B cell (primary cell): ENCODE results near the gene SELENOH. TPM values are rescaled to one million over a fixed set of nuclear protein-coding genes. Genes with fewer than 3 reads are reported as not detected.

Source experiments
- ATAC-seq: fragments of 200-7000 bp; cut with Tn5 transposase; one replicate; pipeline ENCODE4 v1.10.0; 2021; ENCODE audit warnings: low read depth, mild to moderate bottlenecking, moderate number of reproducible peaks, moderate library complexity
- CTCF ChIA-PET: fragments of 350-600 bp; sonication (Branson Sonifier 250); formaldehyde crosslinking; loops from one replicate; lab custom pipeline; 2021; ENCODE audit warnings: antibody characterized with exemption, inconsistent platforms; lab: Charles Lee
- POLR2A ChIA-PET: fragments of 350-600 bp; sonication (Branson Sonifier 250); formaldehyde crosslinking; loops from one replicate; lab custom pipeline; 2021; ENCODE audit warnings: antibody characterized with exemption; lab: Charles Lee
- DNase-seq: peaks from one replicate; pipeline ENCODE4 v3.0.0; 2013
- H2AFZ ChIP-seq: 2 replicates; pipeline ENCODE4 v1.6.1; 2012; ENCODE audit warnings: mild to moderate bottlenecking, low read depth, low read length; ENCODE audit not compliant: insufficient read depth, poor library complexity, severe bottlenecking
- H3K27ac ChIP-seq, 2 donors: 1 replicate in 1 of 2; 2 replicates in 1 of 2; pipeline ENCODE4 v1.5.1; 2012 to 2013; ENCODE audit warnings: low read length in 2 of 2, mild to moderate bottlenecking in 2 of 2, moderate library complexity in 1 of 2
- H3K27me3 ChIP-seq, 4 experiments: fragments of 200-600 bp in 1 of 4; sonication (generic) in 1 of 4; replicated peaks in 1 of 4; 1 replicate in 2 of 4; 2 replicates in 2 of 4; pipeline versions ENCODE4 v1.6.1 to v1.7.0; 2013 to 2016; ENCODE audit warnings: low read length in 3 of 4, mild to moderate bottlenecking in 2 of 4, mixed read lengths in 1 of 4, moderate library complexity in 1 of 4; ENCODE audit not compliant: insufficient read depth in 4 of 4, control insufficient read depth in 3 of 4; ENCODE audit errors: control extremely low read depth in 1 of 4
- H3K36me3 ChIP-seq, 2 experiments: replicated peaks in 1 of 2; 1 replicate in 1 of 2; 2 replicates in 1 of 2; pipeline versions ENCODE4 v1.6.1 to v1.7.1; 2013; ENCODE audit warnings: low read length in 1 of 2; ENCODE audit not compliant: insufficient read depth in 2 of 2, control insufficient read depth in 1 of 2; ENCODE audit errors: control extremely low read depth in 1 of 2, extremely low read depth in 1 of 2
- H3K4me1 ChIP-seq, 2 donors: fragments of 200-600 bp in 1 of 2; sonication (generic) in 1 of 2; 1 replicate in 1 of 2; 2 replicates in 1 of 2; pipeline versions ENCODE4 v1.5.1 to v1.6.1; 2013 to 2017; ENCODE audit warnings: low read length in 2 of 2; ENCODE audit not compliant: control insufficient read depth in 2 of 2, insufficient read depth in 2 of 2
- H3K4me2 ChIP-seq: replicated peaks from 2 replicates; pipeline ENCODE3; 2012; ENCODE audit warnings: mild to moderate bottlenecking, low read depth, low read length; ENCODE audit not compliant: poor library complexity, severe bottlenecking
- H3K4me3 ChIP-seq, 5 experiments: fragments of 200-600 bp in 1 of 5; sonication (generic) in 1 of 5; 1 replicate in 3 of 5; 2 replicates in 2 of 5; pipeline versions ENCODE4 v1.5.1 to v1.7.0; 2011 to 2016; ENCODE audit warnings: low read length in 4 of 5, mild to moderate bottlenecking in 4 of 5, low read depth in 2 of 5, control low read depth in 1 of 5, moderate library complexity in 1 of 5; ENCODE audit not compliant: insufficient read depth in 1 of 5; ENCODE audit errors: control extremely low read depth in 1 of 5, extremely low read depth in 1 of 5
- H3K79me2 ChIP-seq: fragments of 200-600 bp; sonication (generic); one replicate; pipeline ENCODE4 v1.6.0; 2016; ENCODE audit warnings: low read length; ENCODE audit not compliant: control insufficient read depth, insufficient read depth
- H3K9ac ChIP-seq: fragments of 200-600 bp; sonication (generic); 2 replicates; pipeline ENCODE4 v1.6.1; 2017; ENCODE audit warnings: mild to moderate bottlenecking, low read length, moderate library complexity
- H3K9me3 ChIP-seq, 3 donors: one replicate each; pipeline versions ENCODE4 v1.6.1 to v1.7.1; 2013; ENCODE audit warnings: low read length in 2 of 3; ENCODE audit not compliant: control insufficient read depth in 2 of 3, insufficient read depth in 1 of 3; ENCODE audit errors: control extremely low read depth in 1 of 3
- H4K20me1 ChIP-seq: 2 replicates; pipeline ENCODE4 v1.6.0; 2012; ENCODE audit warnings: mild to moderate bottlenecking, low read length; ENCODE audit not compliant: insufficient read depth, control insufficient read depth, poor library complexity, severe bottlenecking
- H3K27ac Mint-ChIP-seq: one replicate; pipeline ENCODE4 v1.8.0; 2021; ENCODE audit warnings: mixed read lengths
- H3K27me3 Mint-ChIP-seq: one replicate; pipeline ENCODE4 v1.8.0; 2021; ENCODE audit warnings: mixed read lengths
- H3K4me1 Mint-ChIP-seq: one replicate; pipeline ENCODE4 v1.8.0; 2021; ENCODE audit warnings: mixed read lengths
- H3K4me3 Mint-ChIP-seq: one replicate; pipeline ENCODE4 v1.8.0; 2021; ENCODE audit warnings: mixed read lengths
- H3K9me3 Mint-ChIP-seq: one replicate; pipeline ENCODE4 v1.8.0; 2022; ENCODE audit warnings: mixed read lengths; ENCODE audit not compliant: insufficient read depth
- EZH2 ChIP-seq: IDR thresholded peaks from 2 replicates; pipeline ENCODE4 v1.6.1; 2012; ENCODE audit warnings: borderline replicate concordance, low read depth, mild to moderate bottlenecking, moderate library complexity, low read length; ENCODE audit not compliant: insufficient read depth, poor library complexity, severe bottlenecking
- WGBS: methylation state at CpG from one replicate; pipeline ENCODE4 v1.1.5; 2013; ENCODE audit warnings: missing lambda C conversion rate; ENCODE audit not compliant: insufficient coverage; 5-methylcytosine and 5-hydroxymethylcytosine counted together
- intact Hi-C: fragments of 100-400 bp; cut with micrococcal nuclease; formaldehyde crosslinking; loops from one replicate; pipeline ENCODE4 v1.10.0; 2022
- polyA plus RNA-seq: library from polyadenylated mRNA; depleted of rRNA; stranded (reverse); fragments of >200 nt; gene quantifications from 2 replicates; pipeline ENCODE4 v1.2.3, GENCODE V29; 2012
- total RNA-seq, 2 donors: library from RNA; stranded (reverse); fragments of 120-200 nt in 1 of 2; gene quantifications; 1 replicate in 1 of 2; 2 replicates in 1 of 2; pipeline versions ENCODE4 v1.2.3 to v1.2.4, GENCODE V29; 2013 to 2022
- TF ChIP-seq, protein P1 (sequence below): fragments of 200-600 bp; IDR thresholded peaks from one replicate; pipeline ENCODE4 v1.8.0; 2022; ENCODE audit warnings: antibody characterized with exemption, mild to moderate bottlenecking

Gene SELENOH
- total and polyA plus RNA-seq, 2 donors (not counting 1 experiment from before 2014, with no cell fraction given), result 147 to 196 TPM

DNA sequence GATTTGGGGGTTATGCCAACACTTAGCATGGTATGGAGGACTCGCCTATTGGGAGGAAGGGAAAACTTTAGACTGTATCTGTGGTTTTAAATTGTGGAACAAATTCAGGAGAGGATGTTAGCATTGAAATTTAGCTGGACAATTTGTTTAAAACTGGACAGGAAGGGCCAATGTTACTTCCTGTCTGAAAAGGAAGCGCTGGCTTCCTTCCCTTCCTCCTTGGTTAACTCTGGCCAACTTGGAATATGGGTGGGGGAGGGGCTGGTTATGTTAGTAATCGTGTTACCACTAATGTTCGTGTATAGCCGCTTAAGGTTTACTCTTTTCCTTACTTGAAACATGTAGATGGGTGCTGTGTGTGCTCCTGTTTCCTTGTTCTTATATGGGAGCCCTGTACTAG lies 34.2 kb downstream of the SELENOH start:
- ATAC-seq, result no peak
- Histone ChIP-seq H3K27me3 (no peaks in the 10 kb centered on the region), H3K4me3 (no peak overlapping the region), H3K36me3 (no peaks in the 10 kb centered on the region), H3K9me3 (no peaks in the 10 kb centered on the region), H3K4me1 (peaks cover 11 to 21% of the 10 kb centered on the region in 2 donors), H3K79me2 (peaks cover 80% of the 10 kb centered on the region), H3K9ac (no peak overlapping the region), H4K20me1 (no peaks in the 10 kb centered on the region), H3K4me2 (no peak overlapping the region), H3K27ac (no peak overlapping the region), H2AFZ (no peak overlapping the region)
- Mint-ChIP-seq H3K4me1 (peaks cover 38% of the 10 kb centered on the region), H3K4me3 (no peak overlapping the region), H3K9me3 (no peaks in the 10 kb centered on the region), H3K27me3 (no peaks in the 10 kb centered on the region), H3K27ac (no peak overlapping the region)
- no peak for DNase-seq
- ChIA-PET CTCF (interaction anchor here (0.6 to 6.5 kb wide), 5 partner anchors 9 to 125 kb away, joined by 3 to 37 read pairs (median 4); no protein-coding TSS in a partner anchor), POLR2A (no interaction called here)
- TF ChIP-seq, protein P1, sequence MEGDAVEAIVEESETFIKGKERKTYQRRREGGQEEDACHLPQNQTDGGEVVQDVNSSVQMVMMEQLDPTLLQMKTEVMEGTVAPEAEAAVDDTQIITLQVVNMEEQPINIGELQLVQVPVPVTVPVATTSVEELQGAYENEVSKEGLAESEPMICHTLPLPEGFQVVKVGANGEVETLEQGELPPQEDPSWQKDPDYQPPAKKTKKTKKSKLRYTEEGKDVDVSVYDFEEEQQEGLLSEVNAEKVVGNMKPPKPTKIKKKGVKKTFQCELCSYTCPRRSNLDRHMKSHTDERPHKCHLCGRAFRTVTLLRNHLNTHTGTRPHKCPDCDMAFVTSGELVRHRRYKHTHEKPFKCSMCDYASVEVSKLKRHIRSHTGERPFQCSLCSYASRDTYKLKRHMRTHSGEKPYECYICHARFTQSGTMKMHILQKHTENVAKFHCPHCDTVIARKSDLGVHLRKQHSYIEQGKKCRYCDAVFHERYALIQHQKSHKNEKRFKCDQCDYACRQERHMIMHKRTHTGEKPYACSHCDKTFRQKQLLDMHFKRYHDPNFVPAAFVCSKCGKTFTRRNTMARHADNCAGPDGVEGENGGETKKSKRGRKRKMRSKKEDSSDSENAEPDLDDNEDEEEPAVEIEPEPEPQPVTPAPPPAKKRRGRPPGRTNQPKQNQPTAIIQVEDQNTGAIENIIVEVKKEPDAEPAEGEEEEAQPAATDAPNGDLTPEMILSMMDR, result no peak
- no peak for TF ChIP-seq EZH2
- WGBS, result 78% methylated on average over 2 of the region's 5 CpGs
- intact Hi-C loops, result no loop called here

DNA sequence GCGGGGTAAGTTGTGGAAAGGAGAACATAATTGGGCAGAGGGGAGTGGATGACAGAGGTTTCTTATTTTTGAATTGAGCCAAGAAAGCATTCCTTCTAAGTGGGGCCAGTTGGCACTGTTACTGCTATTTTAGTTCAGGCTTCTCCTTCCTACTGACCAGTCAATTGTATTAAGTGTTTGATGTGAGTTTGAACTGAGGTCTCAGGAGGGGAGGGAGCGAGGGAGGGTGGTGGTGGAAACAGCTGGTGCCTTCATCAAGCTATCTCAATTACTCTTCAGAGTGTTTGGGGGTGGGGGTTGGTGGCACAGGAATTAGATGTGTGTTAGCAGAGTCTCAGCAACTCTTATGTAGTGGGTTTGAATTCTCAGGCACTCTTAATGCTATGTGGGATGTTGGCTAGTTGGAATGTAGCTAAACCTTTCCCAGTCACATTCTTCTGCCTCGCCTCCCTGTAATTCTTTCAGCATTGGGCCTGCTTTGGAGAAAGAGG lies 34.8 kb downstream of the SELENOH start:
- H3K27ac ChIP-seq, result no peak overlapping the region
- no peaks in the 10 kb centered on the region for H4K20me1 ChIP-seq
- ChIA-PET POLR2A (no interaction called here), CTCF (interaction anchor here (1.1 to 6.5 kb wide), 4 partner anchors 8 to 24 kb away, joined by 4 to 37 read pairs (median 6); no protein-coding TSS in a partner anchor)
- no peak for DNase-seq
- no peak overlapping the region for H3K4me3 Mint-ChIP-seq
- WGBS, result 100% methylated on average over 1 of the region's 3 CpGs
- no peaks in the 10 kb centered on the region for H3K27me3 ChIP-seq
- H3K4me1 Mint-ChIP-seq, result peaks cover 36% of the 10 kb centered on the region
- peaks cover 7 to 17% of the 10 kb centered on the region in 2 donors for H3K4me1 ChIP-seq
- no peaks in the 10 kb centered on the region for H3K36me3 ChIP-seq
- no peak overlapping the region for H2AFZ ChIP-seq
- H3K79me2 ChIP-seq, result peaks cover 81% of the 10 kb centered on the region
- H3K9me3 Mint-ChIP-seq, result no peaks in the 10 kb centered on the region
- no peaks in the 10 kb centered on the region for H3K9me3 ChIP-seq
- no peak for ATAC-seq
- no peaks in the 10 kb centered on the region for H3K27me3 Mint-ChIP-seq
- H3K9ac ChIP-seq, result no peak overlapping the region
- H3K27ac Mint-ChIP-seq, result peak overlapping the region; percentile 10
- no peak for TF ChIP-seq EZH2
- TF ChIP-seq, protein P1, result no peak
- intact Hi-C loops, result no loop called here
- H3K4me2 ChIP-seq, result no peak overlapping the region
- no peak overlapping the region for H3K4me3 ChIP-seq
